Breast epithelium (tissue), 3 donors: ENCODE results near the gene CBR1.
"Not testable (repeated sequence)": the region's sequence is repeated elsewhere in the genome, so short reads cannot be mapped to it uniquely, and the experiment has no call there.

Experiments
- POLR2AphosphoS5 ChIP-seq, 3 donors: sonication (generic); formaldehyde crosslinking; IDR thresholded peaks; one replicate each; pipeline ENCODE4 v1.6.1; 2017; ENCODE audit warnings: antibody characterized with exemption in 3 of 3
- TF ChIP-seq, protein P1 (sequence below), 3 donors: fragments of 450-650 bp; IDR thresholded peaks; one replicate each; pipeline ENCODE4 v1.5.1; 2016 to 2017; ENCODE audit warnings: antibody characterized with exemption in 3 of 3, mild to moderate bottlenecking in 3 of 3, moderate library complexity in 3 of 3

DNA sequence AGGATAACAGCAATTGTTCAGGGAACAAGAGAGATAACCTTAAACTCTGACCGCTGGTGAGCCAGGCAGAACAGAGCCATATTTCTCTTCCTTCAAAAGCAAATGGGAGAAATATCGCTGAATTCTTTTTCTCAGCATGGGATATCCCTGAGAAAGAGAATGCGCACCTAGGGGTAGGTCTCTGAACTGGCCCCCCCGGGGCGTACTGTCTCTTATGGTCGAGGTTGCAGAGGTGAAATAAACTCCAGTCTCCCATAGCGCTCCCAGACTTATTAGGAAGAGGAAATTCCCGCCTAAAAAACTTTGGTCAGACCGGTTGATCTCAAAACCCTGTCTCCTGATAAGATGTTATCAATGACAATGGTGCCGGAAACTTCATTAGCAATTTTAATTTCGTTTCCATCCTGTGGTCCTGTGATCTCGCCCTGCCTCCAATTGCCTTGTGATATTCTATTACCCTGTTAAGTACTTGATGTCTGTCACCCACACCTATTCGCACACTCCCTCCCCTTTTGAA is 29.9 kb downstream of the CBR1 start:
- TF ChIP-seq, protein P1, sequence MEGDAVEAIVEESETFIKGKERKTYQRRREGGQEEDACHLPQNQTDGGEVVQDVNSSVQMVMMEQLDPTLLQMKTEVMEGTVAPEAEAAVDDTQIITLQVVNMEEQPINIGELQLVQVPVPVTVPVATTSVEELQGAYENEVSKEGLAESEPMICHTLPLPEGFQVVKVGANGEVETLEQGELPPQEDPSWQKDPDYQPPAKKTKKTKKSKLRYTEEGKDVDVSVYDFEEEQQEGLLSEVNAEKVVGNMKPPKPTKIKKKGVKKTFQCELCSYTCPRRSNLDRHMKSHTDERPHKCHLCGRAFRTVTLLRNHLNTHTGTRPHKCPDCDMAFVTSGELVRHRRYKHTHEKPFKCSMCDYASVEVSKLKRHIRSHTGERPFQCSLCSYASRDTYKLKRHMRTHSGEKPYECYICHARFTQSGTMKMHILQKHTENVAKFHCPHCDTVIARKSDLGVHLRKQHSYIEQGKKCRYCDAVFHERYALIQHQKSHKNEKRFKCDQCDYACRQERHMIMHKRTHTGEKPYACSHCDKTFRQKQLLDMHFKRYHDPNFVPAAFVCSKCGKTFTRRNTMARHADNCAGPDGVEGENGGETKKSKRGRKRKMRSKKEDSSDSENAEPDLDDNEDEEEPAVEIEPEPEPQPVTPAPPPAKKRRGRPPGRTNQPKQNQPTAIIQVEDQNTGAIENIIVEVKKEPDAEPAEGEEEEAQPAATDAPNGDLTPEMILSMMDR (IDR thresholded peaks at IDR 0.05): not testable (repeated sequence)
- TF ChIP-seq POLR2AphosphoS5 (IDR thresholded peaks at IDR 0.05): not testable (repeated sequence)
